IPS-18a (cell line): Measurements from ENCODE around the gene LGALS7.
A peak's percentile ranks its signal among the peaks of the same experiment; 100 is the strongest.

ENCODE experiments used
- H3K27ac ChIP-seq: one replicate; pipeline ENCODE4 v1.5.1; 2013; ENCODE audit warnings: low read length
- H3K27me3 ChIP-seq: one replicate; pipeline ENCODE4 v1.6.1; 2013; ENCODE audit warnings: mild to moderate bottlenecking, low read length; ENCODE audit not compliant: control insufficient read depth, insufficient read depth
- H3K36me3 ChIP-seq: one replicate; pipeline ENCODE4 v1.6.1; 2013; ENCODE audit warnings: low read depth, low read length; ENCODE audit not compliant: control insufficient read depth
- H3K4me1 ChIP-seq: one replicate; pipeline ENCODE4 v1.6.1; 2013; ENCODE audit warnings: low read depth, low read length; ENCODE audit not compliant: control insufficient read depth
- H3K4me3 ChIP-seq: one replicate; pipeline ENCODE4 v1.5.1; 2013; ENCODE audit warnings: low read length
- H3K9ac ChIP-seq: one replicate; pipeline ENCODE4 v1.6.1; 2013; ENCODE audit warnings: mild to moderate bottlenecking, low read length, moderate library complexity
- H3K9me3 ChIP-seq: one replicate; pipeline ENCODE4 v1.6.1; 2013; ENCODE audit warnings: low read depth, low read length; ENCODE audit not compliant: control insufficient read depth

The LGALS7 gene

GRCh38 chr19:38742906-38743305 lies 30.4 kb downstream of the LGALS7 start:
- no peaks in the 10 kb centered on the region for H3K9me3 ChIP-seq
- H3K36me3 ChIP-seq, result no peaks in the 10 kb centered on the region
- no peaks in the 10 kb centered on the region for H3K4me1 ChIP-seq
- peaks cover 4% of the 10 kb centered on the region for H3K27me3 ChIP-seq
- no peak overlapping the region for H3K4me3 ChIP-seq
- H3K9ac ChIP-seq, result no peak overlapping the region
- H3K27ac ChIP-seq, result no peak overlapping the region

- H3K4me3 ChIP-seq, result no peak overlapping the region
- H3K4me1 ChIP-seq, result no peaks in the 10 kb centered on the region
- H3K27me3 ChIP-seq, result peaks cover 10% of the 10 kb centered on the region
- H3K9me3 ChIP-seq, result no peaks in the 10 kb centered on the region
- no peak overlapping the region for H3K27ac ChIP-seq
- no peak overlapping the region for H3K9ac ChIP-seq
- H3K36me3 ChIP-seq, result no peaks in the 10 kb centered on the region
Observed at GRCh38 chr19:38742296-38742695, 31.0 kb downstream of the LGALS7 start.

DNA sequence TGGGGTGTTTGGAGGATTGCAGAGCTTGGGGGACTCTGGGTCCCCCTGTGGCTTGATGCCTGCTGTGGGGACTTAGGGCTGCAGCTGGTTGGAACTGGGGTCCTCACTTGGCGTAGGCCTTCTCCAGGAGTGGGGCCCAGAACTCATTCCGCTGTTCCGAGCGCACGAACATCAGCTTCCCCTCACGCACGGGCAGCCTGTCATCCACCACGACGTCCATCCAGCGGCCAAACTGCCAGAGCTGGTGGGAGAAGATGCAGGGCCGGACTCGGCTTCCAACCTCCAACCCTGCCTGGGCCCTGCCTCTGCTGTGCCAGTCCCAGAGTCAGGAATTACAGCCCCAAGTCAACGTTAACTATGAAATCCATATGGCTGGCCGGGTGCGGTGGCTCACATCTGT lies 31.6 kb downstream of the LGALS7 start:
- no peaks in the 10 kb centered on the region for H3K4me1 ChIP-seq
- H3K9me3 ChIP-seq, result no peaks in the 10 kb centered on the region
- H3K9ac ChIP-seq, result no peak overlapping the region
- no peak overlapping the region for H3K27ac ChIP-seq
- H3K27me3 ChIP-seq, result peaks cover 14% of the 10 kb centered on the region
- H3K36me3 ChIP-seq, result no peaks in the 10 kb centered on the region
- H3K4me3 ChIP-seq, result no peak overlapping the region

DNA sequence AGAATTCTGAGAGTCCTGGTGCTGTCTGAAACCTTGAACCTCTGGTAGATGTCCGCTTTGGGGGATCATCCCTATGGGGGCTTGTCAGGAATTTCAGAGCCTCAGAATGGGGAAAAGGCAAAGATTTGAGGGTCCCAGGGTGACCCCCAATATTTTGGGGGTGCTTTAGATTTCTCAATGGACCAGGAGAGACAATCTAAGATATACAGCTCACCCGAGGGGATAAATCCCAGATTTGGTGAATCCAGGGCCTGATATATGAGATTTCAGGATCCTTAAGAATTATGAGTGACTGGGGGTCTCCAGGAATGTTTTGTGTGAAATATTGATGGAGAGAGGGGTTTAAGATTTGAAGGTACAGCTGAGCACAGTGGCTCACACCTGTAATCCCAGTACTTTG lies 32.4 kb downstream of the LGALS7 start:
- no peak overlapping the region for H3K27ac ChIP-seq
- no peak overlapping the region for H3K9ac ChIP-seq
- peaks cover 19% of the 10 kb centered on the region for H3K27me3 ChIP-seq
- H3K4me3 ChIP-seq, result no peak overlapping the region
- no peaks in the 10 kb centered on the region for H3K4me1 ChIP-seq
- no peaks in the 10 kb centered on the region for H3K36me3 ChIP-seq
- no peaks in the 10 kb centered on the region for H3K9me3 ChIP-seq

DNA sequence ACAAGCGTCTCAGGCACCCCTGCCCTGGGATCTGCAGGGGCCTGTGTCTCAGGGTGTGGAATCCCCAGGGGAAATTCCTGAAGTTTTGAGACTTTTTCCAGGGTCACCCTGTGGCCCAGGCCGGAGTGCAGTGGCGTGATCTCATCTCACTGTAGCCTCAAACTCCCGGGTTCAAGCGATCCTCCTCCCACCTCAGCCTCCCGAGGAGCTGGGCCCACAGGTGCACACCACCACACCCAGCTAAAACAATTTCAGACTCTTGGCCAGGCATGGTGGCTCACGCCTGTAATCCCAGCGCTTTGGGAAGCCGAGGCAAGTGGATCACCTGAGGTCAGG lies 33.1 kb downstream of the LGALS7 start:
- Histone ChIP-seq H3K9ac (no peak overlapping the region), H3K4me3 (no peak overlapping the region), H3K4me1 (peaks cover under 1% of the 10 kb centered on the region), H3K27ac (no peak overlapping the region), H3K36me3 (no peaks in the 10 kb centered on the region), H3K27me3 (peaks cover 19% of the 10 kb centered on the region), H3K9me3 (no peaks in the 10 kb centered on the region)

DNA sequence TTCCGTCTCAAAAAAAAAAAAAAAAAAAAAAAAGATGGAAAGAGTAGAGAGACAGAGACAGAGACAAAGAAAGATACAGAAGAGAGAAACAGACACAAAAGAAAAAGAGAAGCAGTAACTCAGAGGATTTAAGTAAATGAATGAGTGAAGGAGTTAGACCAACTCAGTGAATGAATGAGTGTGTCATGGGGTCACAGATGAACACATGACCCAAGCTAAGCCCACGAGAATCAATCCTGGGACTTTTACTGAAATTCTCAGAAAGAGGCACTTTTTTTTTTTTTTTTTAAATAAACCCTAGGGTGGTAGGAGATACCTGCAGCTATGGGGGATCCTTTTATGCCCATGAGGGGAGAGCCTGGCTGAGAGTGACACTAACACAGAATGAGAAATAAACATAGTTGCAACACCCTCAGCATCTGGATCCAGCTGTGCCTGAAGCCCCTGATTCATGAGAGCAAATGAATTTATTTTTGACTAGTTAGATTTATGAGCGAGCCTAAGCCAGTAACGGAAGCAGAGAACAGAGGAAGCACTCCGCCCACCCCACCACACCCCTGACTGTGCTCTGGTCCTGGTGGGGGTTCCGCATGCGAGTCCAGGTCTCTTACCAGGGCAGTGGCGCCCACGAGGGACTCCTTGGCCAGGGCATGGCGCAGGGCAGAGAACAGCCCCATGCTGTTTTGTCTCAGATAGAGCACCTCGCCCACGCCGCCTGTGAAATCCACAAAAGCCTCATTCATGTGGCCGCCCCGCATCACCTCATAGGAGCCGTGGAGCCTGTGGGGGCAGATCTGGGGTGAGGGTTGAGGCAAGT lies 33.7 kb downstream of the LGALS7 start:
- H3K9me3 ChIP-seq, result no peaks in the 10 kb centered on the region
- peaks cover 3% of the 10 kb centered on the region for H3K4me1 ChIP-seq
- peaks cover 19% of the 10 kb centered on the region for H3K27me3 ChIP-seq
- H3K4me3 ChIP-seq, result no peak overlapping the region
- H3K36me3 ChIP-seq, result no peaks in the 10 kb centered on the region
- no peak overlapping the region for H3K27ac ChIP-seq
- H3K9ac ChIP-seq, result no peak overlapping the region

- H3K27me3 ChIP-seq, result peaks cover 19% of the 10 kb centered on the region
- H3K27ac ChIP-seq, result no peak overlapping the region
- no peaks in the 10 kb centered on the region for H3K36me3 ChIP-seq
- H3K9me3 ChIP-seq, result no peaks in the 10 kb centered on the region
- no peak overlapping the region for H3K4me3 ChIP-seq
- peaks cover 3% of the 10 kb centered on the region for H3K4me1 ChIP-seq
- H3K9ac ChIP-seq, result no peak overlapping the region
Observed at GRCh38 chr19:38737921-38738737, 35.2 kb downstream of the LGALS7 start.

DNA sequence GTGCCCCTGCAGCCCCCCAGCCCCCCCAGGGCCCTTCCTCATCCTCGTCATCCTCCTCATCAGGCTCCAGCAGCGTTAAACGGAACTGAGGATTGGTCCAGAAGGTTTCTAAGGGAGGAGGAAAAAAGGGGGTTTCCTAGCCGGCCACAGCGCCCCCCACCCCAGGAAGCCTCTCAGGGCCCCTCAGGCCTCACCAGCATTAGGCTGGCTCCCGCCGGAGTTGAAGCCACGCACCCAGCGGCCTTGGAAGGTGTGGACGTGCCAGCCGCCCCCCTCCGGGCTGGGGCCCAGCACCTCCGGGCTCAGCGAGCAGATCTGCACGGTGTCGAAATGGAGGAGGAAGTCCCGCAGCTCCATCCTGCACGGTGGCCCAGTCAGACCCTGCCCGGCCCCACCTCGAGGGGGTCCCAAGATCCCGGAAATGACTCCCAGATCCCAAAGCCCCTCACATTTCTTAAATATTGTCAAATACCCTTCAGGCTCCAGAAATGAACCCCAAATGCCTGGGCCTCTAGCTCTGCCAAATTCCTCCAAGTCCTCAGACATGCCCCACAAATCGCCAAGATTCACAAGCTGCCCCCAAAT lies 35.9 kb downstream of the LGALS7 start:
- Histone ChIP-seq H3K27me3 (peaks cover 19% of the 10 kb centered on the region), H3K36me3 (no peaks in the 10 kb centered on the region), H3K9me3 (no peaks in the 10 kb centered on the region), H3K4me1 (peaks cover 3% of the 10 kb centered on the region), H3K27ac (no peak overlapping the region), H3K4me3 (no peak overlapping the region), H3K9ac (no peak overlapping the region)

DNA sequence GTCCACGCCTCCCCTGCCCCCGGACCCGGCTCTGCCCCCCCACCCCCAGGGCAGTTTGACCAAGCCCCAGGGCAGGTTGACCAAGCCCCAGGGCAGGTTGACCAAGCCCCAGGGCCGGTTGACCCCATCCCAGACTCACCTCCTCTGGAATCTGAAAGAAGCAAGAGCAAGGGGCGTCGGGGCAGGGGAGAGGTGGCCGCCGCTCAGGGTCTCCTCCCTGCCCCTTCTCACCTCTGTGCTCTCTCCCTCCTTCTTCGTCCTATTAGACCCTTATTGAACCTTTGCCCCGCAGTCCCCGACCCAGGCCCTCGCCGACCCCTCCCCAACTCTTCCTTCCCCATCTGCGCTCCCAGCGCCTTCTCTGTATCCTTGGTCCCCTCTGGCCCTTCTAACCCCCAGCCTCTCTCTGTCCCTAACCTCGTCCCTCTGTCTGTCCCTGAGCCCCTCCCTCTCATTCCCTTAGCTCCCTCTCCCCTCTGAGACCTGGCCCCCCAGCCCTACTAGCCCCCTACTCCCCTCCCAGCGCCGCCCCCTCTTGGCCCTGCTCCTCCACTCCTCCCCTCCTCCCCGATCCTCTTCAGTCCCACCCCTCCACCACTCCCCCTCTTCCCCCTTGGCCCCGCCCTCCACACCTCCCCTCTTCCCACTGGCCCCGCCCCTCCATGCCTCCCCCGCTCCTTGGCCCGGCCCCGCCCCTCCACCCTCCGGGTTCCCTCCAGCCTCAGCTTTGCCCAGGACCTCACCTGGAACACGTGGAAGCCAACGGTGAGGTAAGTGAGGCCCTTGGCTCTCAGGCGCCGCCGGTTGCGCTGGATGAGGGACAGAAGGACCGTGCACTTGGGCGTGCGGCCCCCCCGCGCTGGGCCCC lies 36.7 kb downstream of the LGALS7 start:
- no peak overlapping the region for H3K9ac ChIP-seq
- peak overlapping the region; percentile 44 for H3K4me3 ChIP-seq

GRCh38 chr19:38736036-38736412 lies 37.3 kb downstream of the LGALS7 start:
- Histone ChIP-seq H3K9me3 (no peaks in the 10 kb centered on the region), H3K27me3 (peaks cover 19% of the 10 kb centered on the region), H3K27ac (no peak overlapping the region), H3K4me1 (peaks cover 3% of the 10 kb centered on the region), H3K9ac (no peak overlapping the region), H3K36me3 (peaks cover 5% of the 10 kb centered on the region), H3K4me3 (peak overlapping the region; percentile 44)

More for the DNA sequence above, 36.7 kb downstream of the LGALS7 start:
- Histone ChIP-seq H3K27ac (no peak overlapping the region), H3K36me3 (no peaks in the 10 kb centered on the region), H3K9me3 (no peaks in the 10 kb centered on the region), H3K4me1 (peaks cover 3% of the 10 kb centered on the region), H3K27me3 (peaks cover 19% of the 10 kb centered on the region)

DNA sequence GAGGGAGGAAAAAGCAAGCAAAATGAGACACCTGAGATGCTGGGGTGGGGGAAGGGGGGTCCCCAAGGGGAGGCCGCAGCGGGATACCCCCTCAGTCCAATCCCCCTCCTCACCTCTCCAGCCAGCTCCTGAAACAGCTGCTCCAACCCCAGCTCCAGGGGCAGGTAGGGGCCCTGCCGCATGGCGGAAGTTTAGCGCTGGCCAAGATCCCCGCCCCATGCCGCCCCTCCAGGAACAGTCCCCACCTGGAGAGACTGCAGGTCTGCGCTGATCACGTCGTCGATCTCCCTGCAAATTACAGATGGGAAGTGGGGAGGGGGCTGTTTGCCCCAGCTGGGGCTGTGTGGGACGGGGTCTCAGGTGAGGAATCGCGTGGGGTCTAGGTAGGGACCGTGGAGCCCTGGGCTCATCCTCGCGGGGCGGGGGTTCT lies 38.0 kb downstream of the LGALS7 start:
- Histone ChIP-seq H3K9ac (peak overlapping the region; percentile 48), H3K4me3 (peak overlapping the region; percentile 60), H3K9me3 (no peaks in the 10 kb centered on the region), H3K27ac (no peak overlapping the region), H3K36me3 (peaks cover 13% of the 10 kb centered on the region), H3K27me3 (peaks cover 19% of the 10 kb centered on the region), H3K4me1 (peaks cover 3% of the 10 kb centered on the region)
